NOMO-1 (cell line): ENCODE measurements around the gene KIAA0319L.

Experiments
- DNase-seq, 2 experiments: peaks; one replicate each; lab custom pipeline; 2025; ENCODE audit not compliant: unreplicated experiment in 2 of 2; lab: John Stamatoyannopoulos, UW

The KIAA0319L gene

DNA sequence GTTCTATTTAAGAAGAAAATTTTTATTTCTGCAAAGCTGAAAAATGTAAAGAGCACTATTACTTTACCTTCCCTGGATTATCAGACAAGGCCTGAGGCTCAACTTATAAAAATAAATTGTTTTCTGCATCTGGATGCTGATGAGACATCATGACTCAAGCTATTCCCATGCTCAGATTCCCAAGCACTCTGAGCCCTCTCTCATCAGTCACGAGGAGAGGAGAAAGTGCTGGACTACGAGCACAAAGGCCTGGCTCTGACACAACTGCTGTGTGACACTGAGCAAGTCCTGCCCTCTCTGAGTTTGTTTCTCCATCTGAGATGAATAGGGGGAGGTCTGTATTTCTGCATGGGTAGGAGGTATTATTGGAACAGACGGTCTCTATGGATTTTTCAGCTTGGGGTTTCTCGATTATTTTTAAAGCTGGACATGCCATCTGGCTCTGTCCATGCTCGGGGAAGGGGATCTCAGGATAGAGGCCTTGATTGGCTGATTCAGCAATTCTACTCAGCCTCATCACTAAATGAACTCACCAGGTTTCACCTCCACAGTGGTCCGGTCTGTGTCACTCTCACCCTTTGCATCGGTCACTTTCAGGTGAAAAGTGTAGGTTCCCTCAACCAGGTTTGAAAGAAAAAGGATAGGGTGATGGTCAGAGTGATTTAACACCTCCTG, 107.7 kb downstream of the KIAA0319L start:
- no peak for DNase-seq

DNA sequence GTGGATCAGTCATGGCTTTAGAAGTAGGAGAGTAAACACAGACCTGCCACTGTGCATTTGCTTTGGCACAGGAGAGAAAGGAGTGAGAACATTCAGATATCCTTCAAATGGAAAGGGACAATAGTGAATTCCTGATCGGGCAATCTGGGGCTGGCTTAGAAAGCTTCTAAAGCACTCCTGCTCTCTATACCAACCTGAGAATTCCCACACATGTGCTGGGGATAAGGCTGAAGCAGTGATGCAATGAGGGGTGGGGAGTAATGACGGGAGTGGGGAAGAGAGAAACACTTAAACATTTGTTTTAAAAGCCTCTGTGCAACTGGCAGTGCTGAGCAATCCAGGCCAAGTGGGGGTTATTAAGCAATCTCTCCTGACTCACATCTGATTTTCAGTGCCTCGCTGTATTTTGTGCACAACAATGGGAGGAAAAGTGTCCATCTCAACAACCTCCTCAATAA, 108.8 kb downstream of the KIAA0319L start:
- peak in 1 of 2 experiments; percentile 57 for DNase-seq

DNA sequence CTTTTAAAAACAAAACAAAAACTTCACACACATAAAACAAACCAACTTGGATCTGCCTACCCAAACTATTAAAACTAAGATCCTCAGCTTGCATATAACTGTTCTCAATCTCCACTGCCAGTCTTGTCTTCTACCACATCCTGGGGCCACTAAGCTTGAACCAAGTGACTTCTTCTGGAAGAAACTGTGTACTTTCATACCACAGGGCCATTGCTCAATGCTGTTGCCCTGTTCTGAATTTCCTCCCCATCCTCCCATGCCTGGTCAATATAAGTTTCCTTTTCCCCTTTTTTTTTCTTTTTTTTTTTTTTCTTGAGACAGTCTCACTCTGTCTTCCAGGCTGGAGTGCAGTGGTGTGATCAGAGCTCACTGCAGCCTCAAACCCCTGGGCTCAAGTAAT, 109.9 kb downstream of the KIAA0319L start:
- peak in 1 of 2 experiments; percentile 60 for DNase-seq

DNA sequence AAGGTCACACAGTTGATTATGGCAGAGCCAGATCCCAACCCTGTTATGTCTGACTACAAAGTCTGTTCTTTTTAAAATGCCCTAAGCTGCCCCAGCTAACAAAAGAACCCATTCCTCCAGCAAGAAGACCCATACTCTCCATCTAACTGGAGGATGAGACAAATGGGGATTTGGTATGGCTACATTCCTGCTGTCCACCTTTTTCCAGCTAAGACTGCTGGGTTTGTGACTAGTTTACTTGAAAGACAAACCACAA, 112.8 kb downstream of the KIAA0319L start:
- DNase-seq = no peak

DNA sequence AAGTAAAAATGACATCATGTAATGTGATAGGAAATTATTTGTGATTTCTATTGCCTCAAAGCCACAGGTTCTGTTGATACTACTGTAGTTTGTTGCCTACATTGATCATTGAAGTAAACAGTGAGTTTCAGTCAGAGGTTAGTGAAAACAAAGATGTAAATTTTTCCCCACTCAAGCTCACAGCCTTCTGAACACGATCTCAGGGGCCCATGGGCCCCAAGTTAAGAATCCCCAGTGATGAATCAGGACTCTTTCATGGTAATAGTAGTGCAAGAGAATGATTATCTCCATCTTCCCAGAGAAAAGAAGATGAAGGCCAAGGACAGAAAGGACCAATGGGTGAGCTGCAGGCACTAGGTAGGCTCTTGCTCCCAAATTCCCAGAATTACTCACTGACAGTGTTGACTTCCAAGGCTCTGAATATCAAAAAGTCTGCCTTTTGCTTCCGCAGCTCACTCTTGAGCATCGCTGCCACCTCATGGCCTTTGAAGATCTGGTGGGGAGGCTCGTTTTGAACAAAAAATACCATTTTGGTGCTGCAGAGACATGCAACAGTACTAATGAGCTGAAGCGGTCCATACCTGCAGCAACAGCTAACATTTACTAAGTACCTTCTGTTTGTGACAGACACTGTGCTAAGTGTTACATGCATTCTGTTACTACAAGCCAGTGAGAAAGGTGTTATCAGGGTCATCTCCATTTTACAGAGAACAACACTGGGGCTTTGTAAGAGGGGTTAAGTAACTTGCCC, 113.3 kb downstream of the KIAA0319L start:
- DNase-seq = no peak

DNA sequence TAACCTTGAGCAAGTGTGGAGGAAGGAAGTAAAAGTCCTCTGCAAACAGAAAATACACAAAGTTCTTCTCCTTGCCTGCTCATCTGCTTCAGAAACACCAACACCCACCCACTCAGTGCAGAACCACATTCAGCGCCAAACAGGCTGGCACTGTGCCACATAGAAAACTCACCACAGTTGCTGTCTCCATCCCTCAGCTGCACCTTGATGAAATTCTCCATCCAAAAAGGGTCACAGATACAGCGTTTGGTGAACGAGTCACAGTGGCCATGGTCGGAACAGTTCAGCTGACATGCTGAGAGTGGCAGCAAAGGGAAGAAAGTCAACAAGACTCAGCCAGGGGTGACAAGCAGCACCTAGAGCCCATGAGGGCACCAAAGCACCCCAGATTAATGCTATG, 114.5 kb downstream of the KIAA0319L start:
- no peak for DNase-seq

DNA sequence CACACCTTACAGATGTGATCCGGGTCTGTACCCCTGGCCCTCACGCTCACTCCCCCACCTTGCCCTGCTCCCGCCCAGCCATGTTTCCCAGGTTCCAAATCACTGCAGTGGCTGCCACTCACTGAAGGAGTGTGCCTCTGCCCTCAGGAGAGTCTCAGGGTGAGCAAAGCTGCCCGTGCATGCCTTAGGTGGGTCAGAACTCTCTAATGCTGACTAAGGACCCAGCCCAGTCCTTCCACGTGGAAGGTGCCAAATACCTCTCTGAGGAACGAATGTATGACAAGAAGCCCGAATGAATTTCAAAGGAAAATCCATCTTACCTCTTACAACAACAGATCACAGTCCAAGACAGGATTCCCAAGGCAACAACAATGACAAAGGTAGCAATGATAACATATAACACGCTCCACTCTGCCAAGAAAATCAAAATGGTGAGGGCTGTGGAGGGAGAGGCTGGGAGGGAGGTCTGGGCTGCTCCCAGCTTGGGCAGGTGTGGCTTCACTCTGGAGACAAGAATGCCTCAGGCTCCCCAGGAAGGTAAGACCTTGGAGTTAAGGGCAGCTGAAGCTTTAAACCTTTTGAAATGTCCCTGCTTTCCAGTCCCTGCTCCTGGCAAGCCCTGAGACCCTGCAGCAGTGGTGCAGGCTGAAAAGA, 115.2 kb downstream of the KIAA0319L start:
- DNase-seq = no peak

DNA sequence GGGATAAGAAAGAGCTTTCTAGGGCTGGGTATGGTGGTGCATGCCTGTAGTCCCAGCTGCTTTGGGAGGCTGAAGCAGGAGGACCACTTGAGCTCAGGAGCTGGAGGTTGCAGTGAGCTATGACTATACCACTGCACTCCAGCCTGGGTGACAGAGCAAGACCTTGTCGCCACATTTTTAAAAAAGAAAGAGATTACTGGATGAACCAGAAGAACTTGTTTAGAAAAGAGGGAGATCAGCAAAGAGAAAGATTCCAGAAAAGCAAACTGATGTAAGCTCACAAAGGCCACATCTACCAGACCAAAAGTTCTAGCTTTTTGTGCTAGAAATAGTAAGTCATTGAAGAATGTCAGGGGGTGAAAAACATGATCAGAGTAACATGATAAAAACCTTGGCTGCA, 117.6 kb downstream of the KIAA0319L start:
- DNase-seq = no peak

DNA sequence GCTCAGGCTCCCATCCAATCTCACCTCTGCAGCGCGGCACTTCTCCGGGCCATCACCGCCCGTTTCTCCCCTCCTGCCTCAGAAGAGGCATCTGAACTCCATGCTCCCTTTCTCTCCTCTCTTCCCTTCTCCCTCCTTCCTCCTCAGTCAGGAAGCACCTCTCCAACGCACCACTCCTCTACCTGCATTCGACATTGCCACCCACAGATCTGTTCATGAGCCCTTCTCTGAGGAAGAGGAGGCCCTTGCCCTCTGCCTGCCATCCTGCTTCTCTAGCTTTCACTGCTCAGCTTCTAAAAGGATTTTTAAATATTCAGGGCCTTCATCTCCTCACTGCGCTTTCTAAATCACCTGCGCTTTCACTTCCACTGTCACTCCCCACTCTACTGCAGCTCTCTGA, 120.0 kb downstream of the KIAA0319L start:
- no peak for DNase-seq

DNA sequence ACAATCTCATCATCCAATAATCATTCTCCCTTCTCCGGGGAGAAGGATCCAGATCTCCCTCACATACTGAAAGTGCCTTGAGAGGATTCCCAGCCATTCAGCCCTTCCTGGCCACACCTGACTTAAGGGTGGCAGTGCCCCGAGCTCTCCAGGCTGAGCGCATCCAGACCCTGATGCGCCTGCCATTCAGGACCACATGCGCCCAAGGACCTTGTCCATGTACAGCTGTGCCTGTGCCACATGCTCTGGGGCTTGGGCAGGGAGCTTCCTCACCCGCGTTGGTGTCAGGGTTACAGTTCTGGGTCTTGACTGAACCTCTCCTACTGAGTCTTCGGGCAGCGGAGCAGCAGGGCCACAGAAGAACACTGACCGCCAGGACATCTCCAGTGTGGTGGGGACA, 121.1 kb downstream of the KIAA0319L start:
- no peak for DNase-seq

DNA sequence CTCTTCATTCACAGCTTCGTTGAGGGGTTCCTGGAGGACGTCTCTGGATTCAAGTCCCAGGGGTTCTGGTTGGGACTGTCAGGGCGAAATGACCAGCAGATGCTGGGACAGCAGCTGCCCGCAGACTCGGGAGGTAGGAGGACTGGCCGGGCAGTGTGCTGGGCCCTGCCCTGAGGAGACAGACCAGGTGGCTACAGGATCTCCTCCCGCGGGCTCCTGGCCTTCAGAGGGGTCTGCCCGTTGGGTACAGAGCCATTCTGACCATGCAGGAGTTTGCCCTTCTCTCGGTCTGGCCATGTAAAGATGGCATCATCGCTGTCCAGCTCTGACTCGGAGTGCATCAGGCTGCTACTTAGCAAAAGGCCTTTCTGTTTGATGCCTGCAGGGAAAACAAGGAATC, 122.5 kb downstream of the KIAA0319L start:
- DNase-seq = no peak

DNA sequence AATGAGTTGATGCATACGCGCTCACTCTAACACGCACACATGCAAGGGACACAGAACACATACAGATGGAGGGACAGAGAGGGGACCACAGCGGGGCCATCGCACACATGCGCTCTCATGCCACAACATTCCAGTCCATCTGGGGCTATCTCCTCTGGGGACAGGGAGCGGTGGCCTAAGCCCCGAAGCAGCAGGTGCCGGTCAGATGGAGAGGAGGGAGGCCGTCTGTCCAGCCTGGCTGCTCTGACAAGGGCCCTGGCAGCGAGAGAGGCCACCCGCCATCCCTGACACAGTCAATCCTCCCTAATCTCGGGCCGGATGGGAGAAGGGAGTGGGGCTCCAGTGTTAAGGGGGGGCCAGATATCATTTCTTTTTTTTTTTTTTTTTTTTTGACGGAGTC, 123.5 kb downstream of the KIAA0319L start:
- no peak for DNase-seq

DNA sequence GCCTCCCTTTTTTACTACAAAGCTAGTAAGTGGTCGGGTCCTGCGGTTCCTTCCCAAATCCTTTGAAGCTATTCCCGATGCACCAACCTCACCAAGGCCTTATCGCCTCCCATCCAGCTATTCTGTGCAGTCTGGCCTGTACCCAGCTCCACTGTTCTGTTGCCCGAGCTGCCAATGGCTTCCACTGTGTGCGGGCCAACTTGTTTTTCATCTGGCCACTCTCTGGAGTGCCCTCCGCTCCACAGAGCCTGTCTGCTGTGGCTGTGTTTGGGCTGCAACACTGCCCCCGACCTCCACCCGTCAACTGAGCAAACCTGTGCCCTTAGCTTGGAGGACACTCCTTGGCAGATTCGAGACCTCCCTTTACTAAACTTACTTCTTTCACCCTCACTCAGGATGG, 125.0 kb downstream of the KIAA0319L start:
- DNase-seq = no peak

DNA sequence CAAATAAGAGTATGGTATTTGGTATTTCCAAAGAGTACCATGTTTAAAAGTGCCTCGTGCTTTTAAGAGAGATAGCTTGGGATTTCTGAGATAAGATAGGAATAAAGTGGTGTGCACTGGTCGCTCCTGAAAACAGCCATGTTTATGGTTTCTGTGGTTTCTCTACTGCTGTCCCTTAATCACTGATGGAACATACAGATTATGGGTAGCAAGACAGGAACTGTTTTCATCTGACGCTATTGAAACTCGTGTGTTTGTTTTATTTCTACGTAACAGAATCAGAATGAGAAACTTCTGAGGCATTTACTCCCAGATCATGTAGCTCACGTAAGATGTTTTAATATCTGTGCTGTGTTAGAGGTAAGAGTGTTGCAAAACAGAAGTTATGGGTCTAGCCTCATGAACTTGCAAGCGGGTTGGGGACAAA, 126.0 kb downstream of the KIAA0319L start:
- DNase-seq = no peak

DNA sequence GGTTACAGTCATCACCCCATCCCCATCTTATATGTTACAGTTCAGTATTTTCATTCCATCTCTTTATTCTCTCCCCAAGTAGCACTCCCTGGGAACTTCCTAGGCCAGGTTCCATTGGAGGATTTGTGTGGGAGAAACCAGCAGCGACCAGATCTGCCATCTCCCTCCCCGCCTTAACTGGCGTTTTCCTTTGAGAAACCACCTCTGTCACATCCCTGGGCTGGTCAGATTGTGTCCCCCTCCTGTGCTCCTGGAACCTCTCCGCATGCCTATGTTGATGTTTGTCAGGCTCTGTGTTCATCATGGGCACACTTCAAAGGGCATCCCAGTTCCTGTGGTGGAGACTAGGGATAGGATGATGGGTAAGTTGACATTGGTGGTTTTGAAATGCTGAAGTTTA, 126.4 kb downstream of the KIAA0319L start:
- no peak for DNase-seq

DNA sequence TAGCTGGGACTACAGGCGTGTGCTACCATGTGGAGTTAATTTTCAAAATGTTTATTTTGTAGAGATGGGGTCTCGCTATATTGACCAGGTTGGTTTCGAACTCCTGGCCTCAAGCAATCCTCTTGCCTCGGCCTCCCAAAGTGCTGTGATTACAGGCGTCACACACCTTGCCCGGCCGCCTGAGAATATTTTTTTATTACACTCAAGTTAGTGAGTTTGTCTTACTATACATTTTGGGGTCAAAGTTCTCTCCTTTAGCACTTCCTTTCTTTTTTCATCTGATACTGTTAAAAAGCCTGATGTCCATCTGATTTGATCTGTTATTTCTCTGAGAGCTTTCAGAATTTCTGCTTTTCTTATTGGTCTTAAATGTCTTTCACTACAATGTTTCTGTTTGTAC, 128.8 kb downstream of the KIAA0319L start:
- no peak for DNase-seq

DNA sequence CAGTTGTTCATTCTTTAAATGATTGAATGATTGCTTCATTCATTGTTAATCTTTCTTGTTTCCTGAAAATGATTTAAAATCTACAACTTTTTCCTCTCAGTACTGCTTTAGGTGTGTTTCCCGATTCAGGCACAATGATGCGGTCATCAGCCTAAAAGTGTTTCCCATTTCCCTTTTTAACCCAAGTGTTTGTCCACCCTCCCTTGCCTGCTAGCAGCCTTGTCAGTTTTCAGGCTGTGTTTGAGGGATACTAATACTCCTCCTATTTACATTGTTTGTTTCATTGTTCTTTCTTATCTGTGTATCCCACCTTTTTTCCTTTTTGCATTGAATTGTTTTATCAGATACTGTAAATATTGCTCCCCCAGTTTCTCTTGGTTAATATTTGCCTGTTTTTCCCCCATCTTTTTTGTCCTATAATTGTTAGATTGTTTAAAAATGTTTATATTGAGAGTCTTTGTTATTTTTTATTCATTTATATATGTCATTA, 131.1 kb downstream of the KIAA0319L start:
- DNase-seq = peak in 1 of 2 experiments; percentile 29

DNA sequence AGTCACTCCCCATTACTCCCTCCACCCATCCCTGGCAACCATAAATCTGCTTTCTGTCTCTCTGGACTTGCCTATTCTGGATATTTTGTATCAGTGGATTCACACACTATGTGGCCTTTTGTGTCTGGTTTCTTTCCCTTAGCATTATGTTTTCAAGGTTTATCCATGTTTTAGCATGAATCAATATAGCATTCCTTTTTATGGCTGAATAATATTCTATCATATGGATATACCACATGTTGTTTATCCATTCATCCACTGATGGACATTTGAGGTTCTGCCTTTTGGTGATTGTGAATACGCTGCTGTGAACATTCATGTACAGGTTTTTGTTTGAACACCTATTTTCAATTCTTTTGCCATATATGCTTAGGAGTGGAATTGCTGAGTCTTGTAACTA, 148.3 kb downstream of the KIAA0319L start:
- DNase-seq = no peak

DNA sequence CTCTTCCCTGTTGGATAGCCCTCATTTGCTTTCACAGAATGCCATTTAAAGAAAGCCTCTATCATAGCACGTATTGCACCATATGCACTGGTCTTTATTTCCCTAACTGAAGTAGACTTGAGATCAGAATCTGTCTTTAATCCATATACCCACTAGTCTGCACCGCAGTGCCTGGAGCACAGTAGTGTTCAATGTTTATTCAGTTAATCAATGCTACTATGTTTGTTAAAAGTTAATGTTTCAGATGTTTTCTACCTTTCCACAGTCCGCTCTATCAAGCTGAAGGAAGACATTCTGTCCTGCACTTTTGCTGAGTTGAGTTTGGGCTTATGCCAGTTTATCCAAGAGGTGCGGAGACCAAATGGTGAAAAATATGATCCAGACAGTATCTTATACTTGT, 149.5 kb downstream of the KIAA0319L start:
- DNase-seq = no peak

DNA sequence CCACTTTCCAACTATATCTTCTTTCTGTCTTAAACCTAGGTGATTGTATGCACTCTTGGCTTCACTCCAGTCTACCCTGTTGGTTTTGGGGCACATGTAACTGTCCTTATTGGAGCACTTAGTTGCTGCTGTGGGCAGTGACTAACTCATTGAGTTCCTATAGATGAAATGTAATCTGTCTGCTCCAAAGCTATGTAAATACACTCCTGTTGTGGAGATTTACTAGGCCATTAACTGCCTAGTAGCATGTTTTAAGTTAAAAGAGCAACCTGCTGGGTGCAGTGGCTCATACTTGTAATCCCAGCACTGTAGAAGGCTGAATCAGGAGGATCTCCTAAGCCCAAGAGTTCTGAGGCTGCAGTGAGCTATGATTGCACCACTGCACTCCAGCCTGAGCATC, 151.1 kb downstream of the KIAA0319L start:
- DNase-seq = no peak

DNA sequence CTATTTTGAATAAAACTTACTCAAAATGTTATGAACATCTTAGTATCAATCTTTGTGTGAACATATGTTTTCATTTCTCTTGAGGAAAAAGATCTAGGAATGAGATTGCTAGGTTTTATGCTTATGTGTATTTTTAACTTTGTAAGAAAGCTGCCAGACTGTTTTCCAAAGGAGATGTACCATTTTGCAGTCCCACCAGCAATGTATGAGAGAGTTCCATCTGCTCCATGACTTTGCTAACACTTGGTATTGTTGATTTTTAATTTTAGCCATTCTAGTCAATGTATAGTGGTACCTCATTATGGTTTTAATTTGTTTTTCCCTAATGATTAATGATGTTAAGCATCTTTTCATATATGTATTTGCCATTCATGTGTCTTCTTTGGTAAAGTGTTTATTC, 156.2 kb downstream of the KIAA0319L start:
- DNase-seq = no peak

DNA sequence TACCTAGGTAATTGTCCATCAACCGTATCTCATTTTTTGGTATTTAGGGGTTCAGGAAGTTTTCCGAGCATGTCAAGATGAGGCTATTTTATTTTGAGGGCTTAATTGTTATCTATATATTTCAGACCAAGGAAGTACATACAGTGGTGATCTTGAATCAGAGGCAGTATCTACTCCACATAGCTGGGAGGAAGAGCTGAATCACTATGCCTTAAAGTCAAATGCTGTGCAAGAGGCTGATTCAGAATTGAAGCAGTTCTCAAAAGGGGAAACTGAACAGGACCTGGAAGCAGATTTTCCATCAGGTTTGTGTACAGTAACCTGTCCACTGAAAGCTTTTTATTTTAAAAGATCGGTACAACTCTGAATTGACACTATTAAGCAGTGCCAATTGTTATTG, 158.5 kb downstream of the KIAA0319L start:
- peak in 1 of 2 experiments; percentile 8 for DNase-seq
